GM10266 (cell line): ENCODE measurements around the gene MFSD2A.

Source experiments
- DNase-seq: peaks from one replicate; pipeline ENCODE4 v3.0.0; 2012; ENCODE audit errors: extremely low spot score
- CTCF ChIP-seq: IDR thresholded peaks from 2 replicates; pipeline ENCODE4 v1.5.1; 2012; ENCODE audit warnings: mild to moderate bottlenecking, low read depth; ENCODE audit not compliant: control insufficient read depth, insufficient read depth; ENCODE audit errors: missing control alignments

The MFSD2A gene

GRCh38 chr1:39917825-39918224 lies 37.1 kb upstream of the MFSD2A start:
- no peak for DNase-seq
- TF ChIP-seq CTCF: peak; percentile 32

DNA sequence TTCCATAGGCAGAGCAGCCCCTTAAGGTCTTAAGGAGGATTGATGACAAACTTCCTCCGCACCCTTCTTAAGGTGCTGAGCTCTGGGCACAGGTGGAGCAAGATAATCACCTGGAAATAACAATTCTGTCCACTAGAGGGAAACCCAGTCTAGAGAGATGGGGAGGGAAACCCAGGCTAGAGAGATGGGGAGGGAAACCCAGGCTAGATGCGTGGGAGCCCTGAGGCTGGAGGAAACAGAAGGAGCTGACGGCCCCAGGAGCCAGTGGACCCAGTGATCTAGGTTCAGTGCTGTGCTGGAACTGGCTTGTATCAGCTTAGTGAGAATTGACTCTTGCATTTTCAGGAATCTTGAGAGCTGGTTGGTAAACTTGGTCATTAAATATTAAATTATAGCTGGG lies 35.4 kb upstream of the MFSD2A start:
- TF ChIP-seq CTCF: peak; percentile 78
- DNase-seq: peak; percentile 91

GRCh38 chr1:39922251-39922688 lies 32.7 kb upstream of the MFSD2A start:
- DNase-seq: no peak
- no peak for TF ChIP-seq CTCF

- TF ChIP-seq CTCF: no peak
- DNase-seq: no peak
Measured at GRCh38 chr1:39925721-39926342, 29.1 kb upstream of the MFSD2A start.

DNA sequence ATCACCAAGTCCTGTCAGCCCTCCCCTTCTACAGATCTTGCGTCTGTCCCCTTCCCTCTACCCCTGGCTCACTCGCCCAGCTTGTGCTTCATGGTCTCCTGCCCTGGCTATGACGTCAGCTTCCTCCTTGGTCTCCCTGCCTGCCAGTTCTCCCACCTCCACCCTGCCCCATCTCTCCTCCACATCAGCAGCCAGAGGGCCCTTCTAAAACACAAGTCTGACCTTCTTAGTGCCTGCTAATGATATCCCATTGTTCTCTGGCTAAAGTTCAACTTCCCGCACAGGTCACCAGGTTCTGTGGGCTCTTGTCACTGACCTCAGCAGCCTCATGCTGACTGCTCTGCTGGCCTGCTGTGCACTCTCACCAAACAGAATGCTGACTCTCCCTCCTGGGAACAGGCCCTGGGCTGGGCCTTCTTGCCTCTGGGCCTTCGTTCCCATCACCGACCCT lies 28.6 kb upstream of the MFSD2A start:
- no peak for TF ChIP-seq CTCF
- DNase-seq: no peak

DNA sequence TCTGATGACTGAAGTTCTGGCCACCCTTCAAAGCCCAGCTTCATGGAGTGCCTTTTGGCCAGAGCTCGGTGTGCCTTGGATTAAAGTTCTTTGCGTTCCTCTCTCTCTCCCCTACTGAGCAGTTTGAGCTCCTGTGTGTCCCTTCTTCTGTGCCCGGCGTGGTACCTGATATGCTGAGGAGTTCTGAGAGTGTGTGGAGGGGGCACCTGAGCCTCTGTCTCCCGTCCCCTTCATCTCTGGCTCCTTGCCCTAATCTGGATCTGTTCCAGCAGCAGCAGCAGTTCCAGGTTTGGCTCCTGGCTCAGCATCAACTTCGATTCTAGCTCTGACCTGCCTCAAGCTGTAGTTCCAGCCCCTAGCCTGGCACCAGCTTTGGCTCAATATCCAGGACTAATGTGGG lies 28.1 kb upstream of the MFSD2A start:
- TF ChIP-seq CTCF: no peak
- no peak for DNase-seq

DNA sequence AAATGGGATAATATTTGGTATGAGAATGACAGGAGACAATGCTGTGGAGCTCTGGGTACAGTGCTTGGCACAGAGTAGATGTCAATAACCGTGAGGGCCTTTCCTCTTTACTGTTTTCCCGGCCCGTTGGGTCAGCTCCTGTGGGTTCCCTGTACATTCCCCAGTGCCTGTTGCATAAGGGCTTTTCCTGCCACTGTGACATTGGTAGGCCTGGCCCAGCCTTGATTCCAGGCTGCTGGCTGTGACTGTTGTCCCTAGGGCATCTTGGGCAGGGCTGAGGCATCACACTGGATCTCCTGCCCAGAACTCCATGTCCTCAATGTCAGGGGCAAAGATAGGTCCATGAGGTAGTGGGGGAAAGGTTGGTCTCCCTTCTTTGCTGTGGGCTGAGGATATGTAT lies 27.4 kb upstream of the MFSD2A start:
- no peak for TF ChIP-seq CTCF

More for the DNA sequence above, 27.4 kb upstream of the MFSD2A start:
- DNase-seq: no peak
